Esophagus muscularis mucosa (tissue), 4 donors: ENCODE results near the gene PRKAR1A. TPM values are rescaled to one million over a fixed set of nuclear protein-coding genes. Genes with fewer than 3 reads are reported as not detected.

Experiments used
- DNase-seq: peaks from one replicate; pipeline ENCODE4 v3.0.0-alpha.2; 2017; ENCODE audit errors: extremely low spot score
- H3K27ac ChIP-seq, 4 donors: fragments of 200-600 bp; sonication (generic); replicated peaks in 1 of 4; 1 replicate in 3 of 4; 2 replicates in 1 of 4; pipeline ENCODE4 v1.5.1; 2016 to 2019; ENCODE audit warnings: mild to moderate bottlenecking in 1 of 4
- H3K27me3 ChIP-seq, 4 donors: fragments of 200-600 bp; sonication (generic); one replicate each; pipeline versions ENCODE4 v1.5.1 to v1.6.0; 2016 to 2019
- H3K36me3 ChIP-seq, 4 donors: fragments of 200-600 bp; sonication (generic); one replicate each; pipeline ENCODE4 v1.5.1; 2016 to 2019
- H3K4me1 ChIP-seq, 4 donors: fragments of 200-600 bp; sonication (generic); one replicate each; pipeline ENCODE4 v1.5.1; 2016 to 2019
- H3K4me3 ChIP-seq, 4 donors: fragments of 200-600 bp; sonication (generic); 1 replicate in 2 of 4; 2 replicates in 2 of 4; pipeline ENCODE4 v1.5.1; 2016 to 2019; ENCODE audit warnings: mild to moderate bottlenecking in 4 of 4, moderate library complexity in 1 of 4
- H3K9me3 ChIP-seq, 4 donors: fragments of 200-600 bp; sonication (generic); 1 replicate in 3 of 4; 2 replicates in 1 of 4; pipeline ENCODE4 v1.5.1; 2016 to 2019
- EP300 ChIP-seq: sonication (generic); formaldehyde crosslinking; IDR thresholded peaks from one replicate; pipeline ENCODE4 v1.6.1; 2017; ENCODE audit warnings: antibody characterized with exemption
- POLR2A ChIP-seq: fragments of 450-650 bp; IDR thresholded peaks from one replicate; pipeline ENCODE4 v1.6.1; 2017; ENCODE audit warnings: antibody characterized with exemption, moderate library complexity, mild to moderate bottlenecking, low read depth
- POLR2AphosphoS5 ChIP-seq, 2 donors: sonication (generic); formaldehyde crosslinking; IDR thresholded peaks; one replicate each; pipeline ENCODE4 v1.6.1; 2017; ENCODE audit warnings: antibody characterized with exemption in 2 of 2
- WGBS: methylation state at CpG from one replicate; pipeline ENCODE4 v1.1.5; 2018; 5-methylcytosine and 5-hydroxymethylcytosine counted together
- intact Hi-C: fragments of 100-400 bp; cut with DNase I; formaldehyde crosslinking; loops from one replicate; pipeline ENCODE4 v1.15.1; 2023
- total RNA-seq, 4 donors: library from RNA; depleted of rRNA; stranded (reverse); fragments of >200 nt; gene quantifications; one replicate each; pipeline versions ENCODE4 v1.1.0 to v1.2.1, GENCODE V29; 2016
- TF ChIP-seq, protein P1 (sequence below), 3 experiments: fragments of 200-600 bp in 2 of 3; fragments of 450-650 bp in 1 of 3; sonication (generic) in 2 of 3; IDR thresholded peaks; one replicate each; pipeline ENCODE4 v1.5.1; 2017 to 2019; ENCODE audit warnings: antibody characterized with exemption in 3 of 3, mild to moderate bottlenecking in 2 of 3, moderate library complexity in 1 of 3

PRKAR1A gene
- total RNA-seq, 4 donors from 2014 or later: 179 to 311 (median 219) TPM

- 72% methylated on average over 6 of the region's 6 CpGs for WGBS
- DNase-seq: no peak
- TF ChIP-seq, protein P1, sequence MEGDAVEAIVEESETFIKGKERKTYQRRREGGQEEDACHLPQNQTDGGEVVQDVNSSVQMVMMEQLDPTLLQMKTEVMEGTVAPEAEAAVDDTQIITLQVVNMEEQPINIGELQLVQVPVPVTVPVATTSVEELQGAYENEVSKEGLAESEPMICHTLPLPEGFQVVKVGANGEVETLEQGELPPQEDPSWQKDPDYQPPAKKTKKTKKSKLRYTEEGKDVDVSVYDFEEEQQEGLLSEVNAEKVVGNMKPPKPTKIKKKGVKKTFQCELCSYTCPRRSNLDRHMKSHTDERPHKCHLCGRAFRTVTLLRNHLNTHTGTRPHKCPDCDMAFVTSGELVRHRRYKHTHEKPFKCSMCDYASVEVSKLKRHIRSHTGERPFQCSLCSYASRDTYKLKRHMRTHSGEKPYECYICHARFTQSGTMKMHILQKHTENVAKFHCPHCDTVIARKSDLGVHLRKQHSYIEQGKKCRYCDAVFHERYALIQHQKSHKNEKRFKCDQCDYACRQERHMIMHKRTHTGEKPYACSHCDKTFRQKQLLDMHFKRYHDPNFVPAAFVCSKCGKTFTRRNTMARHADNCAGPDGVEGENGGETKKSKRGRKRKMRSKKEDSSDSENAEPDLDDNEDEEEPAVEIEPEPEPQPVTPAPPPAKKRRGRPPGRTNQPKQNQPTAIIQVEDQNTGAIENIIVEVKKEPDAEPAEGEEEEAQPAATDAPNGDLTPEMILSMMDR (IDR thresholded peaks at IDR 0.05): peak; percentile 22 to 46 (median 29)
- TF ChIP-seq POLR2AphosphoS5 (IDR thresholded peaks at IDR 0.05) (no peak), EP300 (no peak)
- Histone ChIP-seq H3K27ac (no peak overlapping the region), H3K4me1 (peaks cover 0 to 13% (median 2%) of the 10 kb centered on the region in 4 donors), H3K4me3 (no peak overlapping the region), H3K36me3 (peaks cover 38 to 98% (median 76%) of the 10 kb centered on the region in 4 donors), H3K9me3 (no peaks in the 10 kb centered on the region), H3K27me3 (no peaks in the 10 kb centered on the region)
- intact Hi-C loops: no loop called here
Observed at GRCh38 chr17:68533887-68534694, 21.9 kb downstream of the PRKAR1A start.

GRCh38 chr17:68534695-68535088 is 22.5 kb downstream of the PRKAR1A start:
- Histone ChIP-seq H3K9me3 (no peaks in the 10 kb centered on the region), H3K36me3 (peaks cover 38 to 98% (median 75%) of the 10 kb centered on the region in 4 donors), H3K27me3 (no peaks in the 10 kb centered on the region), H3K4me1 (peaks cover 0 to 16% (median 2%) of the 10 kb centered on the region in 4 donors), H3K27ac (no peak overlapping the region), H3K4me3 (no peak overlapping the region)
- DNase-seq: no peak
- intact Hi-C loops: loop anchor here (5.0 kb wide), 1 partner anchor 223 kb away; no protein-coding TSS in a partner anchor
- no peak for TF ChIP-seq EP300
- no peak for TF ChIP-seq POLR2AphosphoS5 (IDR thresholded peaks at IDR 0.05)
- no peak for TF ChIP-seq POLR2A
- TF ChIP-seq, protein P1 (IDR thresholded peaks at IDR 0.05): no peak
- WGBS: 85% methylated on average over 6 of the region's 6 CpGs

DNA sequence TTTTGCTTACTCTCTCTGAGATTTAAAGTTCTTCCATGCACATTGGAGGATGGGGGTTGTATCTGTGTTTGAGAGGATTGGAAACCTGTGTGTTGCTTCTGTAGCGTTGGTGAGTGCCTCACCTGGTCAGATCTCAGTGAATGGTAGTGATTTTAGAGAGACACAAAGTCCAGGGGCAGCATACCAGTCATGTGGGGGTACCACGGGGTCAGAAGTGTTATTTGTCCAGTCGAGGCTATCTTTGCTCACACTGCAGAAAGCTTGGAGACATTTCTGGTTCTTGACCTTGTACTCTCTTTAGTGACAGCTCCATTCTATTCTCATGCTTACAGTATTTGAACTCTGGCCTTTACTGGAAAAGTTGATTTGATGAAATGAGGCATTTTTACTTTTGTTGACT is 23.7 kb downstream of the PRKAR1A start:
- WGBS: 92% methylated on average over 3 of the region's 3 CpGs
- Histone ChIP-seq H3K9me3 (no peaks in the 10 kb centered on the region), H3K36me3 (peaks cover 29 to 98% (median 75%) of the 10 kb centered on the region in 4 donors), H3K27me3 (no peaks in the 10 kb centered on the region), H3K4me3 (no peak overlapping the region), H3K4me1 (peaks cover 0 to 24% (median 2%) of the 10 kb centered on the region in 4 donors), H3K27ac (peak overlapping the region in 1 of 4 donors; percentile 26)
- intact Hi-C loops: loop anchor here (5.0 kb wide), 1 partner anchor 221 kb away; no protein-coding TSS in a partner anchor
- DNase-seq: no peak
- TF ChIP-seq POLR2AphosphoS5 (IDR thresholded peaks at IDR 0.05): no peak
- no peak for TF ChIP-seq EP300
- no peak for TF ChIP-seq POLR2A
- TF ChIP-seq, protein P1 (IDR thresholded peaks at IDR 0.05): no peak

GRCh38 chr17:68539548-68540467 is 27.6 kb downstream of the PRKAR1A start:
- Histone ChIP-seq H3K9me3 (no peaks in the 10 kb centered on the region), H3K27me3 (no peaks in the 10 kb centered on the region), H3K27ac (no peak overlapping the region), H3K36me3 (peaks cover 22 to 62% (median 55%) of the 10 kb centered on the region in 4 donors), H3K4me3 (no peak overlapping the region), H3K4me1 (peaks cover 0 to 15% (median 2%) of the 10 kb centered on the region in 4 donors)
- no peak for DNase-seq
- TF ChIP-seq POLR2A (no peak), EP300 (no peak), POLR2AphosphoS5 (IDR thresholded peaks at IDR 0.05) (peak in 1 of 2 donors; percentile 8)
- TF ChIP-seq, protein P1 (IDR thresholded peaks at IDR 0.05): peak in 1 of 3 experiments; percentile 23
- whole genome bisulfite sequencing: 70% methylated on average over 19 of the region's 20 CpGs
- intact Hi-C loops: loop anchor here (5.0 kb wide), 1 partner anchor 217 kb away; no protein-coding TSS in a partner anchor
